K562 (cell line): ENCODE data around the gene ENDOV. TPM values are rescaled to one million over a fixed set of nuclear protein-coding genes. Genes with fewer than 3 reads are reported as not detected.

ENCODE experiments used
- EGR1 ChIP-seq: fragments of 450-650 bp; conservative IDR thresholded peaks from 2 replicates; pipeline ENCODE4 v1.6.1; 2017; ENCODE audit warnings: mild to moderate bottlenecking
- ERF ChIP-seq: fragments of 450-650 bp; formaldehyde crosslinking; IDR thresholded peaks from 2 replicates; pipeline ENCODE4 v1.4.0; 2020; ENCODE audit warnings: mild to moderate bottlenecking, mixed read lengths
- ETV1 ChIP-seq: fragments of 450-650 bp; conservative IDR thresholded peaks from 2 replicates; pipeline ENCODE4 v1.6.1; 2016; ENCODE audit warnings: missing genetic modification characterization, control low read depth, low read depth, missing compliant biosample characterization
- GMEB1 ChIP-seq: fragments of 250-450 bp; sonication (Bioruptor Pico); IDR thresholded peaks from 2 replicates; pipeline ENCODE4 v1.4.0; 2020; ENCODE audit warnings: mild to moderate bottlenecking
- HIVEP1 ChIP-seq: fragments of 250-450 bp; sonication (Bioruptor Pico); IDR thresholded peaks from 2 replicates; pipeline ENCODE4 v1.4.0; 2020; ENCODE audit warnings: mild to moderate bottlenecking
- HNRNPL ChIP-seq: fragments of 200-400 bp; formaldehyde crosslinking; IDR thresholded peaks from 2 replicates; pipeline ENCODE4 v1.6.1; 2017; ENCODE audit warnings: low read depth, mild to moderate bottlenecking, low read length
- PHF21A ChIP-seq: fragments of 450-650 bp; IDR thresholded peaks from 2 replicates; pipeline ENCODE4 v1.6.1; 2017; ENCODE audit warnings: low read depth, borderline replicate concordance
- RB1 ChIP-seq: fragments of 450-650 bp; IDR thresholded peaks from 2 replicates; pipeline ENCODE4 v1.6.1; 2017; ENCODE audit warnings: low read depth, mild to moderate bottlenecking
- ZNF174 ChIP-seq: fragments of 250-450 bp; sonication (Bioruptor Pico); IDR thresholded peaks from 2 replicates; pipeline ENCODE4 v1.4.0; 2020; ENCODE audit warnings: mild to moderate bottlenecking
- ZNF184 ChIP-seq: sonication (generic); formaldehyde crosslinking; IDR thresholded peaks from 2 replicates; pipeline ENCODE4 v1.5.0; 2020; ENCODE audit warnings: missing genetic modification reagents
- ZNF217 ChIP-seq: sonication (generic); formaldehyde crosslinking; IDR thresholded peaks from 2 replicates; pipeline ENCODE4 v1.8.0; 2022; ENCODE audit warnings: mild to moderate bottlenecking, missing genetic modification reagents
- ZNF589 ChIP-seq: fragments of 200-800 bp; sonication (Bioruptor generic); IDR thresholded peaks from 2 replicates; pipeline ENCODE4 v1.6.1; 2016; ENCODE audit warnings: low read depth, missing genetic modification characterization, missing compliant biosample characterization
- ZNF76 ChIP-seq: fragments of 250-450 bp; sonication (Bioruptor Pico); IDR thresholded peaks from 2 replicates; pipeline ENCODE4 v1.4.0; 2020; ENCODE audit warnings: mild to moderate bottlenecking, moderate library complexity, borderline replicate concordance
- polyA plus RNA-seq, 8 experiments: library from polyadenylated mRNA; depleted of rRNA in 4 of 8; stranded (reverse) in 5 of 8; unstranded in 3 of 8; fragments of >200 nt; fragmentation: Nextera tagmentation in 2 of 8; fragmentation: Illumina TruSeq in 1 of 8; extraction: Ambion mirVana in 2 of 8; extraction: Trizol in 1 of 8; gene quantifications; 2 replicates each; pipeline versions ENCODE4 v1.2.1 to v1.2.3, GENCODE V29; 2011 to 2014; ENCODE audit warnings: inconsistent platforms in 1 of 8, missing spikeins in 1 of 8
- total RNA-seq, 7 experiments: library from RNA; depleted of rRNA in 6 of 7; stranded (reverse); fragments of >200 nt in 6 of 7; fragmentation: Illumina TruSeq in 2 of 7; extraction: Trizol in 2 of 7; gene quantifications; 2 replicates each; pipeline versions ENCODE4 v1.2.1 to v1.2.3, GENCODE V29; 2011 to 2021; ENCODE audit warnings: low replicate concordance in 1 of 7
- TF ChIP-seq, protein P1 (sequence below): fragments of 450-650 bp; IDR thresholded peaks from 2 replicates; pipeline ENCODE4 v1.6.1; 2016; ENCODE audit warnings: mild to moderate bottlenecking, moderate library complexity

ENDOV gene
- total and polyA plus RNA-seq, 9 of the 15 experiments (the other 6 are each of a cell fraction or from before 2014, with no cell fraction given), result 1.2 to 8.2 (median 3.7) TPM

GRCh38 chr17:80456465-80457235, 41.7 kb downstream of the ENDOV start (continued):
- TF ChIP-seq EGR1 (peak; percentile 71), ETV1 (tag) (0 out of 2 replicates have a peak, but pooled peaks have one; percentile 20), ZNF589 (CRISPR knock-in tag) (no peak), PHF21A (0 out of 2 replicates have a peak, but pooled peaks have one; percentile 39), ERF (CRISPR knock-in tag) (no peak), ZNF76 (CRISPR knock-in tag) (no peak), HIVEP1 (CRISPR knock-in tag) (no peak), ZNF184 (no peak), ZNF217 (CRISPR knock-in tag) (no peak), GMEB1 (no peak), ZNF174 (no peak), RB1 (no peak), HNRNPL (no peak)
- TF ChIP-seq, protein P1, sequence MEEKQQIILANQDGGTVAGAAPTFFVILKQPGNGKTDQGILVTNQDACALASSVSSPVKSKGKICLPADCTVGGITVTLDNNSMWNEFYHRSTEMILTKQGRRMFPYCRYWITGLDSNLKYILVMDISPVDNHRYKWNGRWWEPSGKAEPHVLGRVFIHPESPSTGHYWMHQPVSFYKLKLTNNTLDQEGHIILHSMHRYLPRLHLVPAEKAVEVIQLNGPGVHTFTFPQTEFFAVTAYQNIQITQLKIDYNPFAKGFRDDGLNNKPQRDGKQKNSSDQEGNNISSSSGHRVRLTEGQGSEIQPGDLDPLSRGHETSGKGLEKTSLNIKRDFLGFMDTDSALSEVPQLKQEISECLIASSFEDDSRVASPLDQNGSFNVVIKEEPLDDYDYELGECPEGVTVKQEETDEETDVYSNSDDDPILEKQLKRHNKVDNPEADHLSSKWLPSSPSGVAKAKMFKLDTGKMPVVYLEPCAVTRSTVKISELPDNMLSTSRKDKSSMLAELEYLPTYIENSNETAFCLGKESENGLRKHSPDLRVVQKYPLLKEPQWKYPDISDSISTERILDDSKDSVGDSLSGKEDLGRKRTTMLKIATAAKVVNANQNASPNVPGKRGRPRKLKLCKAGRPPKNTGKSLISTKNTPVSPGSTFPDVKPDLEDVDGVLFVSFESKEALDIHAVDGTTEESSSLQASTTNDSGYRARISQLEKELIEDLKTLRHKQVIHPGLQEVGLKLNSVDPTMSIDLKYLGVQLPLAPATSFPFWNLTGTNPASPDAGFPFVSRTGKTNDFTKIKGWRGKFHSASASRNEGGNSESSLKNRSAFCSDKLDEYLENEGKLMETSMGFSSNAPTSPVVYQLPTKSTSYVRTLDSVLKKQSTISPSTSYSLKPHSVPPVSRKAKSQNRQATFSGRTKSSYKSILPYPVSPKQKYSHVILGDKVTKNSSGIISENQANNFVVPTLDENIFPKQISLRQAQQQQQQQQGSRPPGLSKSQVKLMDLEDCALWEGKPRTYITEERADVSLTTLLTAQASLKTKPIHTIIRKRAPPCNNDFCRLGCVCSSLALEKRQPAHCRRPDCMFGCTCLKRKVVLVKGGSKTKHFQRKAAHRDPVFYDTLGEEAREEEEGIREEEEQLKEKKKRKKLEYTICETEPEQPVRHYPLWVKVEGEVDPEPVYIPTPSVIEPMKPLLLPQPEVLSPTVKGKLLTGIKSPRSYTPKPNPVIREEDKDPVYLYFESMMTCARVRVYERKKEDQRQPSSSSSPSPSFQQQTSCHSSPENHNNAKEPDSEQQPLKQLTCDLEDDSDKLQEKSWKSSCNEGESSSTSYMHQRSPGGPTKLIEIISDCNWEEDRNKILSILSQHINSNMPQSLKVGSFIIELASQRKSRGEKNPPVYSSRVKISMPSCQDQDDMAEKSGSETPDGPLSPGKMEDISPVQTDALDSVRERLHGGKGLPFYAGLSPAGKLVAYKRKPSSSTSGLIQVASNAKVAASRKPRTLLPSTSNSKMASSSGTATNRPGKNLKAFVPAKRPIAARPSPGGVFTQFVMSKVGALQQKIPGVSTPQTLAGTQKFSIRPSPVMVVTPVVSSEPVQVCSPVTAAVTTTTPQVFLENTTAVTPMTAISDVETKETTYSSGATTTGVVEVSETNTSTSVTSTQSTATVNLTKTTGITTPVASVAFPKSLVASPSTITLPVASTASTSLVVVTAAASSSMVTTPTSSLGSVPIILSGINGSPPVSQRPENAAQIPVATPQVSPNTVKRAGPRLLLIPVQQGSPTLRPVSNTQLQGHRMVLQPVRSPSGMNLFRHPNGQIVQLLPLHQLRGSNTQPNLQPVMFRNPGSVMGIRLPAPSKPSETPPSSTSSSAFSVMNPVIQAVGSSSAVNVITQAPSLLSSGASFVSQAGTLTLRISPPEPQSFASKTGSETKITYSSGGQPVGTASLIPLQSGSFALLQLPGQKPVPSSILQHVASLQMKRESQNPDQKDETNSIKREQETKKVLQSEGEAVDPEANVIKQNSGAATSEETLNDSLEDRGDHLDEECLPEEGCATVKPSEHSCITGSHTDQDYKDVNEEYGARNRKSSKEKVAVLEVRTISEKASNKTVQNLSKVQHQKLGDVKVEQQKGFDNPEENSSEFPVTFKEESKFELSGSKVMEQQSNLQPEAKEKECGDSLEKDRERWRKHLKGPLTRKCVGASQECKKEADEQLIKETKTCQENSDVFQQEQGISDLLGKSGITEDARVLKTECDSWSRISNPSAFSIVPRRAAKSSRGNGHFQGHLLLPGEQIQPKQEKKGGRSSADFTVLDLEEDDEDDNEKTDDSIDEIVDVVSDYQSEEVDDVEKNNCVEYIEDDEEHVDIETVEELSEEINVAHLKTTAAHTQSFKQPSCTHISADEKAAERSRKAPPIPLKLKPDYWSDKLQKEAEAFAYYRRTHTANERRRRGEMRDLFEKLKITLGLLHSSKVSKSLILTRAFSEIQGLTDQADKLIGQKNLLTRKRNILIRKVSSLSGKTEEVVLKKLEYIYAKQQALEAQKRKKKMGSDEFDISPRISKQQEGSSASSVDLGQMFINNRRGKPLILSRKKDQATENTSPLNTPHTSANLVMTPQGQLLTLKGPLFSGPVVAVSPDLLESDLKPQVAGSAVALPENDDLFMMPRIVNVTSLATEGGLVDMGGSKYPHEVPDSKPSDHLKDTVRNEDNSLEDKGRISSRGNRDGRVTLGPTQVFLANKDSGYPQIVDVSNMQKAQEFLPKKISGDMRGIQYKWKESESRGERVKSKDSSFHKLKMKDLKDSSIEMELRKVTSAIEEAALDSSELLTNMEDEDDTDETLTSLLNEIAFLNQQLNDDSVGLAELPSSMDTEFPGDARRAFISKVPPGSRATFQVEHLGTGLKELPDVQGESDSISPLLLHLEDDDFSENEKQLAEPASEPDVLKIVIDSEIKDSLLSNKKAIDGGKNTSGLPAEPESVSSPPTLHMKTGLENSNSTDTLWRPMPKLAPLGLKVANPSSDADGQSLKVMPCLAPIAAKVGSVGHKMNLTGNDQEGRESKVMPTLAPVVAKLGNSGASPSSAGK, result 0 out of 2 replicates have a peak, but pooled peaks have one; percentile 22
